ENCODE measurements around the gene FIGNL1.

- TF ChIP-seq POLR2A (IDR thresholded peaks at IDR 0.05), result no peak
- TF ChIP-seq CTCF (IDR thresholded peaks at IDR 0.05), result no peak
These were observed 461 bp upstream of the FIGNL1 start for GRCh38 chr7:50450590-50451032.
